ENCODE measurements around the gene MYO16.

DNA sequence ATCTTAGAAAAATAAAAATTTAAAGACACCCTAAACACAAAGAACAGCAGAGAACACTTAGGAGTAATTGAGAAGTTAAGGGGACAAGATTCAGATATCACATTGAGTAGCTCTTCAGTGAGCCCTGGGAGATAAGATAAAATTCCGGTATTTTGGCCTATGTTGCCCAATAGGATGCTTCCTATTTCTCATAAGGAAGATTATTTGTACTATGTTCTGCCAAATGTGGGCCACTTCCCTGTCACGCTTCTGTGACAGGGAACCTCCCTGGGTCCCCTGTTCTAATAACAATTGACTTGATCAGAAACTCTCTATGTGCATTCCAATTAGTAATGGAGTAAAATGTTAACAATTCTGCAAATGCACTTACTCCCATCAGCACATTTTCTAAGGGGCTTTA is 310.7 kb downstream of the MYO16 start:
- TF ChIP-seq, protein P1, sequence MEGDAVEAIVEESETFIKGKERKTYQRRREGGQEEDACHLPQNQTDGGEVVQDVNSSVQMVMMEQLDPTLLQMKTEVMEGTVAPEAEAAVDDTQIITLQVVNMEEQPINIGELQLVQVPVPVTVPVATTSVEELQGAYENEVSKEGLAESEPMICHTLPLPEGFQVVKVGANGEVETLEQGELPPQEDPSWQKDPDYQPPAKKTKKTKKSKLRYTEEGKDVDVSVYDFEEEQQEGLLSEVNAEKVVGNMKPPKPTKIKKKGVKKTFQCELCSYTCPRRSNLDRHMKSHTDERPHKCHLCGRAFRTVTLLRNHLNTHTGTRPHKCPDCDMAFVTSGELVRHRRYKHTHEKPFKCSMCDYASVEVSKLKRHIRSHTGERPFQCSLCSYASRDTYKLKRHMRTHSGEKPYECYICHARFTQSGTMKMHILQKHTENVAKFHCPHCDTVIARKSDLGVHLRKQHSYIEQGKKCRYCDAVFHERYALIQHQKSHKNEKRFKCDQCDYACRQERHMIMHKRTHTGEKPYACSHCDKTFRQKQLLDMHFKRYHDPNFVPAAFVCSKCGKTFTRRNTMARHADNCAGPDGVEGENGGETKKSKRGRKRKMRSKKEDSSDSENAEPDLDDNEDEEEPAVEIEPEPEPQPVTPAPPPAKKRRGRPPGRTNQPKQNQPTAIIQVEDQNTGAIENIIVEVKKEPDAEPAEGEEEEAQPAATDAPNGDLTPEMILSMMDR (IDR thresholded peaks at IDR 0.05; ENCODE audit: insufficient read depth, low read length, poor library complexity, severe bottlenecking), result no peak
- no peak for TF ChIP-seq EZH2phosphoT487 (conservative IDR thresholded peaks at IDR 0.05; ENCODE audit: low read length)
